A673 (cell line): ENCODE measurements around the gene TPST1.

Experiments used
- EZH2 ChIP-seq: fragments of 200-600 bp; sonication (generic); IDR thresholded peaks from 2 replicates; pipeline ENCODE4 v1.6.1; 2017; ENCODE audit warnings: borderline replicate concordance, low read depth, mild to moderate bottlenecking, mixed read lengths, antibody characterized with exemption, low read length; ENCODE audit not compliant: poor library complexity, severe bottlenecking
- TF ChIP-seq, protein P1 (sequence below): fragments of 300-800, 200-600 bp; sonication (generic); conservative IDR thresholded peaks from 2 replicates; pipeline ENCODE4 v1.5.1; 2017; ENCODE audit warnings: low read depth, mild to moderate bottlenecking, antibody characterized with exemption, low read length, moderate library complexity, mixed read lengths

GRCh38 chr7:66162622-66163021 is 42.5 kb upstream of the TPST1 start:
- TF ChIP-seq, protein P1, sequence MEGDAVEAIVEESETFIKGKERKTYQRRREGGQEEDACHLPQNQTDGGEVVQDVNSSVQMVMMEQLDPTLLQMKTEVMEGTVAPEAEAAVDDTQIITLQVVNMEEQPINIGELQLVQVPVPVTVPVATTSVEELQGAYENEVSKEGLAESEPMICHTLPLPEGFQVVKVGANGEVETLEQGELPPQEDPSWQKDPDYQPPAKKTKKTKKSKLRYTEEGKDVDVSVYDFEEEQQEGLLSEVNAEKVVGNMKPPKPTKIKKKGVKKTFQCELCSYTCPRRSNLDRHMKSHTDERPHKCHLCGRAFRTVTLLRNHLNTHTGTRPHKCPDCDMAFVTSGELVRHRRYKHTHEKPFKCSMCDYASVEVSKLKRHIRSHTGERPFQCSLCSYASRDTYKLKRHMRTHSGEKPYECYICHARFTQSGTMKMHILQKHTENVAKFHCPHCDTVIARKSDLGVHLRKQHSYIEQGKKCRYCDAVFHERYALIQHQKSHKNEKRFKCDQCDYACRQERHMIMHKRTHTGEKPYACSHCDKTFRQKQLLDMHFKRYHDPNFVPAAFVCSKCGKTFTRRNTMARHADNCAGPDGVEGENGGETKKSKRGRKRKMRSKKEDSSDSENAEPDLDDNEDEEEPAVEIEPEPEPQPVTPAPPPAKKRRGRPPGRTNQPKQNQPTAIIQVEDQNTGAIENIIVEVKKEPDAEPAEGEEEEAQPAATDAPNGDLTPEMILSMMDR: no peak
- TF ChIP-seq EZH2: no peak
